GM19351 (cell line): ENCODE data around the gene NFKBIE.
"Not testable (repeated sequence)": the region's sequence is repeated elsewhere in the genome, so short reads cannot be mapped to it uniquely, and the experiment has no call there.

Experiments used
- ATAC-seq: cut with Tn5 transposase; IDR thresholded peaks from one replicate; pipeline ENCODE4 v1.9.1; 2021; ENCODE audit warnings: mild to moderate bottlenecking, moderate library complexity; ENCODE audit not compliant: unreplicated experiment

The NFKBIE gene, protein sequence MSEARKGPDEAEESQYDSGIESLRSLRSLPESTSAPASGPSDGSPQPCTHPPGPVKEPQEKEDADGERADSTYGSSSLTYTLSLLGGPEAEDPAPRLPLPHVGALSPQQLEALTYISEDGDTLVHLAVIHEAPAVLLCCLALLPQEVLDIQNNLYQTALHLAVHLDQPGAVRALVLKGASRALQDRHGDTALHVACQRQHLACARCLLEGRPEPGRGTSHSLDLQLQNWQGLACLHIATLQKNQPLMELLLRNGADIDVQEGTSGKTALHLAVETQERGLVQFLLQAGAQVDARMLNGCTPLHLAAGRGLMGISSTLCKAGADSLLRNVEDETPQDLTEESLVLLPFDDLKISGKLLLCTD

GRCh38 chr6:44265007-44265721 is at the start of gene NFKBIE:
Gene NFKBIE (minus strand): TSS chr6:44265551. CDS start chr6:44265346, 205 bp downstream.
- peak; percentile 30 for ATAC-seq

DNA sequence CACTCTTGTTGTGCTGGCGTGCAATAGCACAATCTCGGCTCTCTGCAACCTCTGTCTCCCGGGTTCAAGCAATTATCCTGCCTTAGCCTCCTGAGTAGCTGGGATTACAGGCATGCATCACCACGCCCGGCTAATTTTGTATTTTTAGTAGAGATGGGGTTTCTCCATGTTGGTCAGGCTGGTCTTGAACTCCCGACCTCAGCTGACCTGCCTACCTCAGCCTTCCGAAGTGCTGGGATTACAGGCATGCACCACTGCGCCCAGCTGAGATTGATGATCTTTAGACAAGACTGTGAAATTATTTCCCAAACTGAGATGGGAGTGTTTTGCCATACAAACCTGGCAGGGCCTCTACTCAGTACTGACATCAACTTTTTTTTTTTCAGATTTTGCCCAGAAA is 49.3 kb upstream of the NFKBIE start:
- not testable (repeated sequence) for ATAC-seq

DNA sequence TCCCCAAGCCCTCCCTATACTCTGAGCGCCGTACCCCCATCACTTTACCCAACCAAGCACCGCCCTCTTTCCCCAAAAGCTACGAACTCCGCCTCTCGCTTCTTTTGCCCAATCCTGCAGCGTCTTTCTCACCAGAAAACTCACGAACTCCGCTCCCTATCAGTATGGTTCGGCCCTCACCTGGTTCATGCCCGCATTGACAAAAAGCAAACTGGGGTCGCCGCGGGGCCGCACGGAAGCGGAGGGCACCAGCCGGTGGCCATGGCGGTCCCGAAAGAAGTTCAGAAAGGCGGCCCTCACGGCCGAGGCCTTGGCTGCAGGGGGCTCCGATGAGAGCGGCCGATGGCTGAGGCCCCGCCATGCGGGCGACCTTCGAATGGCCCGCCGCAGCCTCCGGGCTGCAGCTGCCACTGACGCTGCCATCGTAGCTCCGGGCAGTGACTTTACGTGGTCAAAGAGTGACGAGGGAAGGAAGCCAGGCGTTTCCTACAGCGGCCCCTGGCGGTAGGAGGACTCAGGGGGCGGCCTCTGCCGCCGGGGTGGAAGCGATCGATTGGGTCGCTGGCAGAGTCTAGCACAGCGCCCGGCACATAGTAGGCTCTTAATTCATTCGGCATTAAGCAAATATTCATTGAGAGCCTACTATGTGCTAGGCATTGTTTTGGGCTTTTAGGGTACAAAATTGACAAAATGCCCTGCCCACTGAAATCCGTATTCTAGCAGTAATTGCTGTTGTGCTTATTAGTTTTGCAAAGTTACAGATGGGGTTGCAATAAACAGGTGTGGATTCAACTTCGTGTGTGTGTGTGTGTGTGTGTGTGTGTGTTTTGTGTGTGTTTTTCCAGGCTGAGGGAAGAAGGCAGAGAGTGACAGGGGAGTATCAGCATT is 47.8 kb upstream of the NFKBIE start, which contains the start of gene AARS2:
TSS of gene AARS2 (minus strand) at position 447 of the 888 bp plus-strand sequence. CDS start at position 423, 24 bp downstream.
- peak; percentile 96 for ATAC-seq

DNA sequence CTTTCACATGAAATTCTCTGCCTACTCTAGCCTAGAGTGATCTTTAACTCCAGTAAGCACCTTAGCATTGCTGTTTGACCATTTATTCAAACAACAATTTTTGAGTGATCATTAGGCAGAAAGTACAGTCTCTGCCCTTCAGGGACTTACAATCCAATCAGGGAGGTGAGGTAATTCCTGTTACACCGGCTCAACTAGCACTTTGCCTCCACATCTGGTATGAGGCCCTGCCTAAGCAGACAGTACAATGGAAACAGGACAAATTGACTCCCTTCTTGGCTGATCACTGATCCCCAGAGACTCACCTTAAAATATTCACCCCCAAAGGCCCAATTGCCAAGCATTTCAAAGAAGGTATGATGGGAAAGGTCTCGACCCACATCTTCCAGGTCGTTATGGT is 46.4 kb upstream of the NFKBIE start:
- ATAC-seq: no peak

DNA sequence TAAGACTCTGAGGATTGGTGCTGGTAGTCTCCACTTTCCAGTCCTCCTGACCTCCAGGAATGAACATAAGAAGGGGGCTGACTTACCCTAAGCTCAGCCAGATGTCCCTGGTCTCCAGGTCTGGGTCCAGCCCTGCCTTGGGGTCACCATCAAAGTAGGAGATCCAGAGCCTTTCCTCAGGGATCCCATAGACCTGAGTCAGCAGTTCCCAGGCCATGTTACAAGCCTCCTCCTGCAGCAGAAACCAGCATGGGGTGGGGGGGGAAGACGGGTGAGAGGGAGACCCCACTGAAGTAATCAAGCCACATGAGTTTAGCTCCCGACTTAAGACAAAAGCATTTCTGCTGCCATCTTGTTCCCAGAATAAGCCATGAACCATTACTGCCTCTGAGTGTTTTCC is 46.0 kb upstream of the NFKBIE start:
- ATAC-seq: no peak

DNA sequence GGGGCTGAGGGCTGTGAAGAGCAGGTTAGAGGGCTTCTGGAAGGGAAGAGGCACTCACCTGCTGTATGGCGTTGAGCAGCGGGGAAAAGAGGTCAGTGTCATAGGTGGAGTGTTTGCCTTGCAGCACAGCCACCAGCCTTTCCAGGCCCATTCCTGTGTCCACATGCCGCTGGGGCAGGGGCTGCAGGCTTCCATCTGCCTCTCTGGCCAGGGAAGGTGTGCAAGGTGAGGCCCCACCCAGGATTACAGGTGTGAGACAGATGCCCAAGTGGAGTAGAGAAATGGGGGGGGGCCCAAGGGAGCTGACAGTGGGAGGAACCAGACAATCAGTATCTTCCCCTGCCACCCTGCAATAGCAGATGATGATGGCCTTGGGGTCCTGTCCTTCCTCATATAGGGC is 44.9 kb upstream of the NFKBIE start:
- ATAC-seq: no peak

DNA sequence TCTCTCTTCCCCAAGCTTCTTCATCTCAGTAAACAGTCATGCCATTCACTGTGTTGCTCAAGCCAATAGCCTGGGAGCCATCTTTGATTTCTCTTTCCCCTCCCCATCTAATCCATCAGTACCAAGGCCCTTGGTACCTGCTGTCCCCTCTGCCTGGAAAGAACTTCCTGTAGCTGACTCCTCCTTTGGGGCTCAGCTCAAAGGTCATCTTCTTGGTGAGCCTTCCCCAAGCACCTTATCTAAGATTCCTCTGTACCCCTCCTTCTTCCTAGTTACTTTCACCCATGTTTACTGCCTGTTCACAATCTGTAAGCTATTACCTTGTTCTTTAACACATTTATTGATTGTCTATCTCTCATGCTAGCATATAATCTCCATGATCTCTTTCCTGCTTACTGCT is 44.3 kb upstream of the NFKBIE start:
- no peak for ATAC-seq

DNA sequence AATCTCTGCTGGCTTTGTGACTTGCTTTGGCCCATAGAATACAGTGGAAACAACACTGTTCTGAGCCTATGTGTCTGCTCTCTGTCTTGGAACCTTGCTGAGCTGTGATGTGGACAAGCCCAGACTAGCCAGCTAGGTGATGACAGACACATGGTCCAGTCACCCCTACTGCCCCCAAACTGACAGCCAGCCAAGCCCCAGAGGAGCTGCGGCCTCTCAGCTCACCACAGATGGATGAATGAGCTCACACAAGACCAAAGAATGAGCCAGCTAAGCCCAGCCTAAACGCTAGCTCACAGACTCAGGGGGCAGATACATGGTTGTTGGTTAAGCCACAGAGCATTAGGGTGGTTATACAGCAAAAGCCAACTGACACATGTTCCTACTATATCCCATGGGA is 43.7 kb upstream of the NFKBIE start:
- no peak for ATAC-seq

DNA sequence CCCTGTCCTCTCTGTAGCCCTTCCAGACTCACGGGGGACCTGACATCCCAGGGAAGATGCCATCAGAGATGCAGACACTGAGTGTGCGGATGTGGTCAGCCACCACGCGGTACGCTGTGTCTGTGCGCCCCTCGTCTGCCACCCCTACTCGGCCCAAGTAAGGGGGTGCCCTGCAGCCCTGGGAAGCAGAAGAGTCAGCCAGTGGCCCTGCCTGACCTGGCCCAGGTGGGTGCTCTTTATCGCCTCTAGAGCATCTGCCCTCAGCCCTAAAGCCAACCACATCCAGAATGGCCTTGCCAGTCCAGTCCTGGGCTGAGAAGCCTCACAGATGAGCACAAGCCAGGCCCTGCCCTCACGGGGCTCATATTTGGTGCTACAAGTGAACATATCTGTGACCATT is 41.9 kb upstream of the NFKBIE start:
- ATAC-seq: no peak

GRCh38 chr6:44306710-44307109 is 41.4 kb upstream of the NFKBIE start:
- ATAC-seq: no peak

- no peak for ATAC-seq
These were observed 39.9 kb upstream of the NFKBIE start for GRCh38 chr6:44305200-44305725.

DNA sequence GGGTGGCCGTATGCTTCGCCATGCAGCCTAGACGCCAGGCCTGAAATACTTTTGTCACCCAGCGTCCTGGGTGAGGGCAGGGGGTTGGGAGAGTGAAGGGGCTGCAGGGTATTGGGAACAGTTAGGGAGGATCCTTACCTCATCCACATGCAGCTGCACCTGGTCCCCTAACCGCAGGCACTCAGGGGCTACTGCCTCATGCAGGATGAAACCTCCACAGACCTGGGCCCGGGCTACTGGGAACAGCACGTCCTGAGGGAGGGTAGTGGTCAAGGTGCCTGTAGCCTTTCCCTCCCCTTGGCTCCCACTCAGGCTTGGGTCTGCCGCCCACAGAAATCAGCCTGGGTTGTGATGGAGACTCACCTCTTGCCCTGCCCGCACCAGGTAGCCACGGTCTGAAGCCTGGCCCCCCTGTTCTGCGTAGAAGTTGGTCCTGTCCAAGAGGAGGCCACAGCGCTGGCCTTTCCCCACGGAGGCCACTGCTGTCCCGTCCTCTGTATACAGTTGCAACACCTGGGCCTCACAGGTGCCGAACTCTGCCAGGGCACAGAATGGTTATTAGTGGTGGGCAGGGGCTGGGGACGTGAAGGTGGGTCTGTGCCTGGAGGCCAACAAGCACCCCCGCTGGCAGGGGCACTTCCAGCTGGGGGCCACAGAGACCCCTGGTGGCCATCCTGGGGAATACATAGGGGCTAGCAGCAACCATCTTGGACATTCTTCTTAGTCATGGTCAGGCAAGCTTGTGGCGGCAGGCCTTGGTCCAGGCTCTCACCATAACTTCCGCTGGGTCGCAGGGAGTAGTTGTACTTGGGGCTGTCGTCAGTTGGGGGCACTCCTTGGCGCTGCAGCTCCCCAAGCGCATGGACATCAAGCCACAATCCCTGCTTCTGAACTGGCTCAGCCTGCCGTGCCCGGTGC is 39.2 kb upstream of the NFKBIE start:
- no peak for ATAC-seq

DNA sequence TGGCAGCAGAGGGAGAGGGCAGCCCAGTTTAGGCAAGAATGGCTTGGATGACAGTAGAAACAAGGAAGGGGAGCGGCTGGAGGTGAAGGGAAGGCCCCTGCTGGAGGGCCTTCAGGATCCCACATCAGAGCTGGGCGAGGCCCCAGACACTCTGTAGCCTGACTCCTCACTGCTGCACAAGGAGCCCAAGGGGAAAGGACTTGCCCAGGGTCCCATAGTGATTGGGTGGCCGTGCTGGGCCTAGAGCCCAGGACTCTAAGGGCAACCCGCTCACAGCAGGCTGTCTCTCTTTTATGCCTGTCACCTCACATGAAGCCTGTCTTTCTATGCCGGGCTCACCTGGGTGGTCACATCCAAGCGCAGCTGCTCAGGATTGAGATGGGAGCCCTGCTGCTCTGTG is 38.5 kb upstream of the NFKBIE start:
- ATAC-seq: no peak

GRCh38 chr6:44302856-44303255 is 37.5 kb upstream of the NFKBIE start:
- ATAC-seq: no peak

GRCh38 chr6:44301782-44302564 is 36.6 kb upstream of the NFKBIE start:
- ATAC-seq: no peak

DNA sequence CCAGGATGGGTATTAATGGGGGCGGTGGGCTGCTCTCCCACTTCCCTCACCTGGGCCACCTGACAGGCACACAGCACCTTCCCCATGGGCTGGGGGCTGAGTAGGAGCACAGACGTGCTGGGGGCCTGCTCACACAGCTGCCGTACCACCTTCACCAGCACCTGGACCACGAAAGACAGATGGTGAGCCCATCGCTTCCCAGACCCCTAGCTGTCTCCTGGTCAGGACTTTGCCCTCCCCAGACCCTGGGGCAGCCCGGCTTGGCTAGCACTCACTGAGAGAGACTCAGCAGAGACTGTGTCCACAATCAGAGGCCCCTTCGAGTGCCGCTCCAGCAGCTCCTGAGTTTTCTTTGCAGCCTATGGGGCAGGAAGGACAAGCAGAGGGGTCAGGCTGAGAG is 35.8 kb upstream of the NFKBIE start:
- no peak for ATAC-seq

DNA sequence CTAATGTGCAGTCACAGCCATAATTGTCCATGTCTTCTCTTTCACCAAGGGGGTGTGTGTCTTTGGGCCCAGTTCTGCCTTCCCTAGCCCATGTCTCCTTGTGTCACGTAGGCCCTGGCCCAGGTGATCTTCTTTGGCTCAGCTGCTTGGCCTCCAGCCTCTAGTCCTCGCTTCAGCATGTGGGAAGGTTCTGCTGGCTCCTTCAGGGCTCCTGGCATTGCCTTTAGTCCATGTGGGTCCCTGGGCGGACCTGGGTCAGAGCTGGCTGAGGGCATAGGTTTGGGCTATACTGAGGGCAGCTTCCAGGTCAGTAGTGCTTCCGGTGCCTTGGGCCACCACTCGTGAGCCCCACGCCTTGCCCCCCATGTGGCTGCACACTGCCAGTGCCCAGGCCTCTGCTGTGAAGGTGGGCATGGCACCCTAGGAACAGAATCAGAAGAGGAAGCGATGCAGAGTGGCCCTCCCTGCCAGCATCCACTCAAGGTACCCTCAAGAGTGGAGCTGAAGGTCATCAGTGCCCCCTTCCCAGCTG is 35.0 kb upstream of the NFKBIE start:
- ATAC-seq: no peak

- ATAC-seq: no peak
These were observed 33.5 kb upstream of the NFKBIE start for GRCh38 chr6:44298864-44299263.
